Prostate gland (tissue), 2 donors: ENCODE measurements around the gene SYCN.

ENCODE experiments used
- POLR2A ChIP-seq: fragments of 450-650 bp; IDR thresholded peaks from one replicate; pipeline ENCODE4 v1.6.1; 2016; ENCODE audit warnings: antibody characterized with exemption, mild to moderate bottlenecking
- POLR2AphosphoS5 ChIP-seq: sonication (generic); formaldehyde crosslinking; IDR thresholded peaks from one replicate; pipeline ENCODE4 v1.6.1; 2017; ENCODE audit warnings: antibody characterized with exemption
- TF ChIP-seq, protein P1 (sequence below), 4 experiments: fragments of 200-600 bp in 2 of 4; fragments of 450-650 bp in 2 of 4; sonication (generic) in 2 of 4; IDR thresholded peaks; 1 replicate in 3 of 4; 2 replicates in 1 of 4; pipeline ENCODE4 v1.5.1; 2016 to 2019; ENCODE audit warnings: antibody characterized with exemption in 4 of 4, mild to moderate bottlenecking in 2 of 4, moderate library complexity in 2 of 4

DNA sequence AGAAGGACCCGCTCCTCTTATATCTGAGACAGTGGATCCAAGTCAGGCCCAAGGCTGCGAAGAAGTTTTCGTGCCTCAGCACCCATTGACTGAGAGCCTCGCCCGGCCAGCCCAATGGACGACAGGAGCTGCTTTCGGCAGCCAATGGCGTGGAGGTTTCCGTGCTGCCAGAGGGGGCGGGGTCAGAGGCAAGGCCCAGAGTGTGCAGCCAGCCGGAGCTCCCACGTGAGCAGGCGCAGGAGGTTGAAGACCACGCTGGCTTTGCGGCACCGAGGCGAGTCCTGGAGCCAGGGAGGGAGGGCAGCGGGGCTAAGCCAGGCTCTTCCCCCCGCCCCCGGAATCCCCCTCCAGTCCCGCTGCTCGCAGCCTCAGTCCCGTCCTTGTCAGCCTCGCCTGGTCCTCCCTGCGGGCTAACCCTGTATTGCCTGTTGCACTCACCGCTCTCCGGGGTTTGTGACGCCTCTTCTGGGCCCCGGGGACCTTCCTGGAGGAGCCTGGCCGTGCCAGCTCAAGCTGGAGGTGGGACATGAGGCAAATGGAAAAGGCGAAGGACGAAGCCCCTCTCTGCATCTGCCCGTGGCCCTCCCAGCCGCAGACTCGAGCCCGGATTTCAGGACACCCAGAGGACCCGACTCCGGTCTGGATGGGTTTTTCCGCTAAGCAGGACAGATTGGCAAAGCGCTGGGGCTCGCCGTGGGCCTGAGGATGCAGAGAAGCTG is 43.0 kb upstream of the SYCN start:
- TF ChIP-seq, protein P1, sequence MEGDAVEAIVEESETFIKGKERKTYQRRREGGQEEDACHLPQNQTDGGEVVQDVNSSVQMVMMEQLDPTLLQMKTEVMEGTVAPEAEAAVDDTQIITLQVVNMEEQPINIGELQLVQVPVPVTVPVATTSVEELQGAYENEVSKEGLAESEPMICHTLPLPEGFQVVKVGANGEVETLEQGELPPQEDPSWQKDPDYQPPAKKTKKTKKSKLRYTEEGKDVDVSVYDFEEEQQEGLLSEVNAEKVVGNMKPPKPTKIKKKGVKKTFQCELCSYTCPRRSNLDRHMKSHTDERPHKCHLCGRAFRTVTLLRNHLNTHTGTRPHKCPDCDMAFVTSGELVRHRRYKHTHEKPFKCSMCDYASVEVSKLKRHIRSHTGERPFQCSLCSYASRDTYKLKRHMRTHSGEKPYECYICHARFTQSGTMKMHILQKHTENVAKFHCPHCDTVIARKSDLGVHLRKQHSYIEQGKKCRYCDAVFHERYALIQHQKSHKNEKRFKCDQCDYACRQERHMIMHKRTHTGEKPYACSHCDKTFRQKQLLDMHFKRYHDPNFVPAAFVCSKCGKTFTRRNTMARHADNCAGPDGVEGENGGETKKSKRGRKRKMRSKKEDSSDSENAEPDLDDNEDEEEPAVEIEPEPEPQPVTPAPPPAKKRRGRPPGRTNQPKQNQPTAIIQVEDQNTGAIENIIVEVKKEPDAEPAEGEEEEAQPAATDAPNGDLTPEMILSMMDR (IDR thresholded peaks at IDR 0.05), result no peak
- TF ChIP-seq POLR2AphosphoS5, result no peak
- TF ChIP-seq POLR2A, result no peak
